PFSK-1 (cell line): ENCODE measurements around the gene RAPGEF2.

Experiments used
- POLR2AphosphoS5 ChIP-seq: IDR thresholded peaks from 2 replicates; pipeline ENCODE4 v1.6.1; 2012; ENCODE audit warnings: low read depth, mild to moderate bottlenecking, control low read depth, low read length, moderate library complexity
- REST ChIP-seq, 2 experiments: IDR thresholded peaks; 2 replicates each; pipeline versions ENCODE4 v1.6.1 to v1.8.0; 2011 to 2012; ENCODE audit warnings: low read depth in 2 of 2, low read length in 2 of 2, control low read depth in 1 of 2, inconsistent platforms in 1 of 2, mild to moderate bottlenecking in 1 of 2, moderate library complexity in 1 of 2; ENCODE audit not compliant: insufficient read depth in 1 of 2

- TF ChIP-seq REST (IDR thresholded peaks at IDR 0.05; ENCODE audit: insufficient read depth in 1 of 2, low read depth in 2 of 2, low read length in 2 of 2): no peak
- no peak for TF ChIP-seq POLR2AphosphoS5
These were observed 56.1 kb downstream of the RAPGEF2 start for GRCh38 chr4:159158985-159159384.
